SU-DHL-6 (cell line): ENCODE results near the gene ANXA9.

Experiments
- H2AFZ ChIP-seq: fragments of 200-600 bp; sonication (generic); 2 replicates; pipeline ENCODE4 v1.6.1; 2014; ENCODE audit warnings: low read depth, mild to moderate bottlenecking, moderate library complexity, mixed read lengths, antibody characterized with exemption, low read length; ENCODE audit not compliant: severe bottlenecking
- H3F3A ChIP-seq: fragments of 200-600 bp; shearing (Covaris generic); 2 replicates; pipeline ENCODE4 v1.6.0; 2016; ENCODE audit warnings: antibody characterized with exemption, mild to moderate bottlenecking; ENCODE audit not compliant: insufficient read depth
- H3K27ac ChIP-seq: fragments of 200-600 bp; sonication (generic); 2 replicates; pipeline ENCODE4 v1.5.1; 2016; ENCODE audit warnings: low read depth, mild to moderate bottlenecking, low read length, moderate library complexity, mixed read lengths
- H3K27me3 ChIP-seq: fragments of 200-600 bp; sonication (generic), shearing (Covaris generic); 2 replicates; pipeline ENCODE4 v1.6.0; 2014; ENCODE audit warnings: mild to moderate bottlenecking, low read length
- H3K36me3 ChIP-seq: fragments of 200-600 bp; sonication (generic); 2 replicates; pipeline ENCODE4 v1.6.1; 2014; ENCODE audit warnings: mild to moderate bottlenecking, low read length, mixed read lengths
- H3K4me2 ChIP-seq: fragments of 300-600, 200-600 bp; shearing (Covaris generic), sonication (generic); 2 replicates; pipeline ENCODE4 v1.6.0; 2014; ENCODE audit warnings: low read length, low read depth, mild to moderate bottlenecking; ENCODE audit not compliant: poor library complexity, severe bottlenecking
- H3K4me3 ChIP-seq: fragments of 200-600 bp; sonication (generic); 2 replicates; pipeline ENCODE4 v1.5.1; 2014; ENCODE audit warnings: antibody characterized with exemption, low read length, mild to moderate bottlenecking, mixed read lengths; ENCODE audit not compliant: insufficient read depth, poor library complexity, severe bottlenecking
- H3K79me2 ChIP-seq: fragments of 200-600 bp; sonication (generic); 2 replicates; pipeline ENCODE4 v1.6.1; 2014; ENCODE audit warnings: mild to moderate bottlenecking, low read length, moderate library complexity; ENCODE audit not compliant: insufficient read depth
- H3K9ac ChIP-seq: fragments of 200-600 bp; sonication (generic); 2 replicates; pipeline ENCODE4 v1.7.0; 2014; ENCODE audit warnings: mild to moderate bottlenecking, low read length
- H3K9me2 ChIP-seq: fragments of 200-600 bp; sonication (generic); replicated peaks from 2 replicates; pipeline ENCODE4 v1.6.1; 2014; ENCODE audit warnings: low read length; ENCODE audit not compliant: insufficient read depth
- H3K9me3 ChIP-seq: fragments of 200-600 bp; sonication (generic); 2 replicates; pipeline ENCODE4 v1.6.1; 2014; ENCODE audit warnings: low read length, mixed read lengths; ENCODE audit not compliant: insufficient read depth
- H4K20me1 ChIP-seq: fragments of 200-600 bp; sonication (generic); 2 replicates; pipeline ENCODE4 v1.6.1; 2014; ENCODE audit warnings: low read depth, mild to moderate bottlenecking, antibody characterized with exemption, low read length, moderate library complexity, mixed read lengths
- EZH2phosphoT487 ChIP-seq: fragments of 200-600 bp; sonication (generic), shearing (Covaris generic); conservative IDR thresholded peaks from 2 replicates; pipeline ENCODE4 v1.6.1; 2018; ENCODE audit warnings: mild to moderate bottlenecking, antibody characterized with exemption, low read length, moderate library complexity, mixed read lengths
- TF ChIP-seq, protein P1 (sequence below): fragments of 200-600 bp; sonication (generic); IDR thresholded peaks from one replicate; pipeline ENCODE4 v1.5.1; 2017; ENCODE audit warnings: antibody characterized with exemption, mild to moderate bottlenecking, low read length, moderate library complexity; ENCODE audit not compliant: insufficient read depth, poor library complexity, severe bottlenecking

ANXA9 gene

DNA sequence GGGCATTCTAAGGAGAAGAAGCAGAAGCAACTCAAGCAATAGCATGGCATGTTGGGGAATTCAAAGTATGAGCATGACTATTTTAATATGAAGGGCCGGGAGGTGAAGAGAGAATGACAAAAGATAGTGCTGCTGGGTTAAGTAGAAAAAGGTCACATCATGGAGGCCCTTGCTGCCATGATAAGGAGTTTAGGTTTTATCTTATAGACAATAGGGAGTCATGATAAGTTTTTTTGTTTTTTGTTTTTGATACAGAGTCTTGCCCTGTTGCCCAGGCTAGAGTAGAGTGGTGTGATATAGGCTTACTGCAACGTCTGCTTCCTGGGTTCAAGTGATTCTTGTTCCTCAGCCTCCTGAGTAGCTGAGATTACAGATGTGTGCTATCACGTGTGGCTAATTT, 57.4 kb downstream of the ANXA9 start:
- no peaks in the 10 kb centered on the region for H3K9me3 ChIP-seq
- H4K20me1 ChIP-seq: no peaks in the 10 kb centered on the region
- no peaks in the 10 kb centered on the region for H3K36me3 ChIP-seq
- H2AFZ ChIP-seq: no peak overlapping the region
- H3K27me3 ChIP-seq: no peaks in the 10 kb centered on the region
- TF ChIP-seq EZH2phosphoT487: no peak
- no peak overlapping the region for H3K27ac ChIP-seq
- no peak overlapping the region for H3K9ac ChIP-seq
- H3K4me2 ChIP-seq: no peak overlapping the region
- H3K4me3 ChIP-seq: no peak overlapping the region
- no peaks in the 10 kb centered on the region for H3K9me2 ChIP-seq
- no peaks in the 10 kb centered on the region for H3F3A ChIP-seq
- H3K79me2 ChIP-seq: no peaks in the 10 kb centered on the region

DNA sequence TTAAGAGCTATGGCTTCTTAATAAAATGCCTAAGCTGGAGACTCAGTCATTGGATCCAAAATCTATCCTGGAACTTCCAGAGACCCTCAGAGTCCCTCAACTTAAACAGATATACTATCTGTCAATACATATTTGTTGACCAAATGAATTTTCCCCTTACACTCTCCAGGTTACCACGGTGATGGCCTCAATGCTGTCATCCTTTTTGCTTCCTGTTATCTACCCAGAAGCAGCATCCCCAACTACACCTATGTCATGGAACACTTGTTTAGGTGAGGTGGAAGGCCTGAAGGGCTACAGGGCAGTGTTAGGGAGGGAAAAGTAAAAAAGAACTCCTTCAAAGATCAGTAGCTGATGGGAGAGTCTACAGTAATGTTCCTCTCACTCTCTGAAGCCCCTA, 61.1 kb downstream of the ANXA9 start:
- H4K20me1 ChIP-seq: no peaks in the 10 kb centered on the region
- H3K4me3 ChIP-seq: no peak overlapping the region
- TF ChIP-seq, protein P1, sequence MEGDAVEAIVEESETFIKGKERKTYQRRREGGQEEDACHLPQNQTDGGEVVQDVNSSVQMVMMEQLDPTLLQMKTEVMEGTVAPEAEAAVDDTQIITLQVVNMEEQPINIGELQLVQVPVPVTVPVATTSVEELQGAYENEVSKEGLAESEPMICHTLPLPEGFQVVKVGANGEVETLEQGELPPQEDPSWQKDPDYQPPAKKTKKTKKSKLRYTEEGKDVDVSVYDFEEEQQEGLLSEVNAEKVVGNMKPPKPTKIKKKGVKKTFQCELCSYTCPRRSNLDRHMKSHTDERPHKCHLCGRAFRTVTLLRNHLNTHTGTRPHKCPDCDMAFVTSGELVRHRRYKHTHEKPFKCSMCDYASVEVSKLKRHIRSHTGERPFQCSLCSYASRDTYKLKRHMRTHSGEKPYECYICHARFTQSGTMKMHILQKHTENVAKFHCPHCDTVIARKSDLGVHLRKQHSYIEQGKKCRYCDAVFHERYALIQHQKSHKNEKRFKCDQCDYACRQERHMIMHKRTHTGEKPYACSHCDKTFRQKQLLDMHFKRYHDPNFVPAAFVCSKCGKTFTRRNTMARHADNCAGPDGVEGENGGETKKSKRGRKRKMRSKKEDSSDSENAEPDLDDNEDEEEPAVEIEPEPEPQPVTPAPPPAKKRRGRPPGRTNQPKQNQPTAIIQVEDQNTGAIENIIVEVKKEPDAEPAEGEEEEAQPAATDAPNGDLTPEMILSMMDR: no peak
- no peaks in the 10 kb centered on the region for H3K9me3 ChIP-seq
- H3K9me2 ChIP-seq: no peaks in the 10 kb centered on the region
- no peaks in the 10 kb centered on the region for H3K27me3 ChIP-seq
- H3K27ac ChIP-seq: no peak overlapping the region
- H3K79me2 ChIP-seq: no peaks in the 10 kb centered on the region
- H2AFZ ChIP-seq: no peak overlapping the region
- H3F3A ChIP-seq: no peaks in the 10 kb centered on the region
- no peak overlapping the region for H3K9ac ChIP-seq
- no peak overlapping the region for H3K4me2 ChIP-seq
- no peaks in the 10 kb centered on the region for H3K36me3 ChIP-seq
